Breast epithelium (tissue), 4 donors: ENCODE measurements around the gene LRRC4B. TPM values are rescaled to one million over a fixed set of nuclear protein-coding genes. Genes with fewer than 3 reads are reported as not detected.

Source experiments
- DNase-seq, 2 donors: peaks; one replicate each; pipeline ENCODE4 v3.0.0-alpha.2; 2019; ENCODE audit warnings: low spot score in 2 of 2
- H3K27ac ChIP-seq, 2 donors: fragments of 200-600 bp; sonication (generic) in 1 of 2; one replicate each; pipeline ENCODE4 v1.5.1; 2016 to 2019; ENCODE audit warnings: mild to moderate bottlenecking in 1 of 2
- H3K27me3 ChIP-seq, 2 donors: fragments of 200-600 bp; sonication (generic) in 1 of 2; one replicate each; pipeline versions ENCODE4 v1.5.1 to v1.6.0; 2017 to 2019; ENCODE audit warnings: control low read depth in 1 of 2, mild to moderate bottlenecking in 1 of 2
- H3K36me3 ChIP-seq: fragments of 200-600 bp; one replicate; pipeline ENCODE4 v1.5.1; 2019
- H3K4me1 ChIP-seq, 2 donors: fragments of 200-600 bp; sonication (generic); one replicate each; pipeline ENCODE4 v1.5.1; 2016 to 2019; ENCODE audit warnings: control low read depth in 1 of 2
- H3K4me3 ChIP-seq, 3 donors: fragments of 200-600 bp; sonication (generic); 1 replicate in 2 of 3; 2 replicates in 1 of 3; pipeline ENCODE4 v1.5.1; 2016 to 2019; ENCODE audit warnings: mild to moderate bottlenecking in 3 of 3, moderate library complexity in 2 of 3
- H3K9me3 ChIP-seq, 2 donors: fragments of 200-600 bp; sonication (generic) in 1 of 2; one replicate each; pipeline ENCODE4 v1.5.1; 2016 to 2019; ENCODE audit warnings: control low read depth in 1 of 2
- POLR2A ChIP-seq: fragments of 450-650 bp; IDR thresholded peaks from one replicate; pipeline ENCODE4 v1.6.1; 2016; ENCODE audit warnings: antibody characterized with exemption, mild to moderate bottlenecking, moderate library complexity
- POLR2AphosphoS5 ChIP-seq, 3 donors: sonication (generic); formaldehyde crosslinking; IDR thresholded peaks; one replicate each; pipeline ENCODE4 v1.6.1; 2017; ENCODE audit warnings: antibody characterized with exemption in 3 of 3
- intact Hi-C: fragments of 100-400 bp; cut with DNase I; formaldehyde crosslinking; loops from one replicate; pipeline ENCODE4 v1.15.1; 2023; ENCODE audit warnings: low total_unique reads
- total RNA-seq, 3 donors: library from RNA; depleted of rRNA; stranded (reverse); fragments of >200 nt; gene quantifications; one replicate each; pipeline ENCODE4 v1.1.0, GENCODE V29; 2016
- TF ChIP-seq, protein P1 (sequence below), 3 donors: fragments of 450-650 bp; IDR thresholded peaks; one replicate each; pipeline ENCODE4 v1.5.1; 2016 to 2017; ENCODE audit warnings: antibody characterized with exemption in 3 of 3, mild to moderate bottlenecking in 3 of 3, moderate library complexity in 3 of 3

Gene LRRC4B
- total RNA-seq, 3 donors from 2014 or later = 0.16 to 1.3 (median 1.2) TPM

DNA sequence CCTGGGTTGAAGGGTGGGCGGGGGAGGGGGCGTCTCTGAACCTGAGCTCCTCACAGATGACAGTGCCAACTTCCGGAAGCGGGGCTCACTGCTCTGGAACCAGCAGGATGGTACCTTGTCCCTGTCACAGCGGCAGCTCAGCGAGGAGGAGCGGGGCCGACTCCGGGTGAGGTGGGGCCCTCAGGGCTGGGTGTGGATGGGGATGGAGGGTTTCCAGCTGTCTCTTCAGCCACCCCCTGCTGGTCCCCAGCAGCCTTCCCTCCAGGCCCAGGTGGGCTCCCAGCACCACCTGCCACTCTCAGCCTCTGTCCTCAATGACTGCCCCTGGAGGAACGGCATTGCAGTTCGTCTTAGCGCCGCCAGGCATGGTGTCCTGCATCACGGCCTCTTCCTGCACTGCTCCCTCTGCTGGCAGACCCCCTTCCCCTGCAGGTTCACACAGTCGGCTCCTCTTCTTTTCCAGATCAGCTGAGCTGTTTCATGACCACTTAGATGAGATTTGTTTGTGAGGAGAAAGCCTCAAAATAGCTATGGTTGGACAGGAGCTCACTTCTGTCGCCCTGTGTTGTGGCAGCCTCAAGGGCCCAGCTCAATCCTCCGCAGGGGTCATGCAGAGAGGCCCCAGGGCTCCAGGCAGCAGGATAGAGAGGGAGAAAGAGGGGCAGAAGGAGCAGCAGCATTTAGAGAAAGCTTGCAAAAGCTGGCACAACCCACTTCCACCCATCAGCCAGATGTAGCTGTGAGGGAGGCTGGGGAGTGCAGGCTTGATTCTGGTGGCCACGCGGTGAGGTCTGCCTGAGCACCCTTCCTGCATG, 89.1 kb downstream of the LRRC4B start:
- TF ChIP-seq POLR2A = no peak
- no peak for TF ChIP-seq POLR2AphosphoS5 (IDR thresholded peaks at IDR 0.05)
- TF ChIP-seq, protein P1, sequence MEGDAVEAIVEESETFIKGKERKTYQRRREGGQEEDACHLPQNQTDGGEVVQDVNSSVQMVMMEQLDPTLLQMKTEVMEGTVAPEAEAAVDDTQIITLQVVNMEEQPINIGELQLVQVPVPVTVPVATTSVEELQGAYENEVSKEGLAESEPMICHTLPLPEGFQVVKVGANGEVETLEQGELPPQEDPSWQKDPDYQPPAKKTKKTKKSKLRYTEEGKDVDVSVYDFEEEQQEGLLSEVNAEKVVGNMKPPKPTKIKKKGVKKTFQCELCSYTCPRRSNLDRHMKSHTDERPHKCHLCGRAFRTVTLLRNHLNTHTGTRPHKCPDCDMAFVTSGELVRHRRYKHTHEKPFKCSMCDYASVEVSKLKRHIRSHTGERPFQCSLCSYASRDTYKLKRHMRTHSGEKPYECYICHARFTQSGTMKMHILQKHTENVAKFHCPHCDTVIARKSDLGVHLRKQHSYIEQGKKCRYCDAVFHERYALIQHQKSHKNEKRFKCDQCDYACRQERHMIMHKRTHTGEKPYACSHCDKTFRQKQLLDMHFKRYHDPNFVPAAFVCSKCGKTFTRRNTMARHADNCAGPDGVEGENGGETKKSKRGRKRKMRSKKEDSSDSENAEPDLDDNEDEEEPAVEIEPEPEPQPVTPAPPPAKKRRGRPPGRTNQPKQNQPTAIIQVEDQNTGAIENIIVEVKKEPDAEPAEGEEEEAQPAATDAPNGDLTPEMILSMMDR (IDR thresholded peaks at IDR 0.05) = no peak
- Histone ChIP-seq H3K27ac (no peak overlapping the region), H3K36me3 (no peaks in the 10 kb centered on the region), H3K9me3 (no peaks in the 10 kb centered on the region), H3K27me3 (no peaks in the 10 kb centered on the region), H3K4me1 (peaks cover 3 to 9% of the 10 kb centered on the region in 2 donors), H3K4me3 (no peak overlapping the region)
- intact Hi-C loops = no loop called here
- DNase-seq = no peak

DNA sequence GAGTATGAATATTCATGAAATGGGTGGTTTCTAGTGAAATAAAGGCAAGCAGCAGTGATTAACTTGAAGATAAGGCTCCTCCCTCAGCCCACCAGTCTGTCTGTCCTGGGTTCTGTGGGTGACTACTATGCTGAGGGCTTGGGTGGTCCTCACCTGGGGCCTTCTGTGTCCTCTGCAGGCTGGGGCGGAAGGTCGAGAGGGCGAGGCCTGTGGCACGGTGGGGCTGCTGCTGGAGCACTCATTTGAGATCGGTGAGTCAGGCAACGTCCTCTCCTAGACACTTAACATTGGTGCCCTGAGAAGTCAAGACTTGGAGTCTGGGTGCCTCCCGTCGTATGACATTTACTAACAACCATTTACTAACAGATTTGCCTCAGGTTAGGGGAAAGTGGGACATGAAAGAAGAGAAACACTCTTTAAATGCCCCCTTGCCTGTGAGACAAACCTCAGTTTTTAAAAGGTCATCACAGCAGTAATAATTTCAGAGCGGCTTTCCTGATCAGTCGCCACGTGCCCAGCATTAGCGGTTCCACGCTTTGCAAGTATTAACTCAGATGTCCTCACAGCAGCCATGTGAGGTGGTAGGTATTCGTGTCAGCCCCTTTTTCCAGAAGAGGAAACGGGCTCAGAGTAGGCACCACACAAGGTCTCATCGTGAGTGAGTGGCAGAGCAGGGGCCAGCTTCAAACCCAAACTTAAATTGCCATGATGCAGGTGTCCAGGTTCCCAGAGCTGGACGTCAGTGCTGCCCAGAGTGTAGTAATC, 90.3 kb downstream of the LRRC4B start:
- intact Hi-C loops = no loop called here
- TF ChIP-seq, protein P1 (IDR thresholded peaks at IDR 0.05) = no peak
- TF ChIP-seq POLR2AphosphoS5 (IDR thresholded peaks at IDR 0.05) = no peak
- H3K4me3 ChIP-seq = peak overlapping the region in 1 of 3 donors; percentile 99

DNA sequence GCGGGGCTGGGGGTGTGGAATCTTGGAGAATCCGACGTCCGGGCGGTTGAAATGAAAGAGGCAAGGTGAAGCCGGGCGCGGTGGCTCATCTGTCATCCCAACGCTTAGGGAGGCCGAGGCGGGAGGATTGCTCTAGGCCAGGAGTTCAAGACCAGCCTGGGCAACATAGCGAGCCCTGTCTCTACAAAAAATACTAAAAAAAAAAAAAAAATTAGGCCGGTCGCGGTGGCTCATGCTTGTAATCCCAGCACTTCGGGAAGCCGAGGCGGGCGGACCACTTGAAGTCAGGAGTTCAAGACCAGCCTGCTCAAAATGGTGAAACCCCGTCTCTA, 91.4 kb downstream of the LRRC4B start:
- Histone ChIP-seq H3K4me3 (peak overlapping the region; percentile 80 to 99 (median 89)), H3K36me3 (no peaks in the 10 kb centered on the region), H3K9me3 (no peaks in the 10 kb centered on the region), H3K4me1 (peaks cover 3 to 9% of the 10 kb centered on the region in 2 donors), H3K27me3 (no peaks in the 10 kb centered on the region), H3K27ac (peak overlapping the region in 1 of 2 donors; percentile 90)
- no peak for DNase-seq
- TF ChIP-seq POLR2A (no peak), POLR2AphosphoS5 (IDR thresholded peaks at IDR 0.05) (no peak)
- TF ChIP-seq, protein P1 (IDR thresholded peaks at IDR 0.05) = no peak
- intact Hi-C loops = no loop called here

More for the DNA sequence above, 90.3 kb downstream of the LRRC4B start:
- Histone ChIP-seq H3K27ac (no peak overlapping the region), H3K36me3 (no peaks in the 10 kb centered on the region), H3K27me3 (no peaks in the 10 kb centered on the region), H3K9me3 (no peaks in the 10 kb centered on the region), H3K4me1 (peaks cover 3 to 9% of the 10 kb centered on the region in 2 donors)
- no peak for DNase-seq

DNA sequence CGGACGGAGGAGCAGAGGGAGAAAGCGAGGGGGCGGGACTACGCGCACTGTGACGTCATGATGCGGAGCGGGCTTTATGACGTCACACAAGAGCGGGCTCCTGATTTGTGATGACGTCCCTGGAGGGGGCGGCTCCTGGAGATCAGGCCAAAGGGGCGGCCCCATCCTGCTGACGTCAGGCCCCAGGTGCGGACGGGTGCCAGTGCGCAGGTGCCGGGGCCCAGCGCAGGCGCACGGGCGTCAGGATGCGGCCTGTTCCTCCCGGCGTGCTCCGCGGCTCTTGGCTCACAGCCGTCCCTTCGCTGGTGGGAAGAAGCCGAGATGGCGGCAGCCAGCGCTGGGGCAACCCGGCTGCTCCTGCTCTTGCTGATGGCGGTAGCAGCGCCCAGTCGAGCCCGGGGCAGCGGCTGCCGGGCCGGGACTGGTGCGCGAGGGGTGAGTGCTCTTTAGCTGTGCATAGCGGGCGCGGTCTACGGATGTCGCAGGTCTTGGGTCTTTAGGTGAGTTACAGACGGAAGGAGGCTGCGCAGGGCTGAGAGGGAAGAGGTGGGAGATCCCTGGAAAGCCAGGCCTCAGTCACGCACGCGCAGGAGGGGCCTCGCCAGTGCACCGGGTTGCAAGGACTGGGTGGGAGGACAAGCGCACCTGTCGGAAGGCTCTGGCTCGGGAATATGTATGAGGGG, 91.9 kb downstream of the LRRC4B start, which contains the start of the genes EMC10 and GARIN5A:
TSS of gene EMC10 (plus strand) at position 284 of the 683 bp plus-strand sequence. CDS start at position 322, 38 bp downstream.
TSS of gene GARIN5A (minus strand) at position 625 of the 683 bp plus-strand sequence. CDS start at position 165, 460 bp downstream.
- H3K9me3 ChIP-seq = no peaks in the 10 kb centered on the region
- DNase-seq = peak; percentile 90
- H3K4me3 ChIP-seq = peak within 1 kb of the TSS; percentile 80 to 99 (median 89)
- H3K4me1 ChIP-seq = peaks cover 3 to 9% of the 10 kb centered on the region in 2 donors
- no peaks in the 10 kb centered on the region for H3K27me3 ChIP-seq
- no peaks in the 10 kb centered on the region for H3K36me3 ChIP-seq
- intact Hi-C loops = no loop called here
- TF ChIP-seq POLR2A (no peak), POLR2AphosphoS5 (IDR thresholded peaks at IDR 0.05) (peak; percentile 39 to 64 (median 61))
- H3K27ac ChIP-seq = peak within 1 kb of the TSS; percentile 76 to 90

DNA sequence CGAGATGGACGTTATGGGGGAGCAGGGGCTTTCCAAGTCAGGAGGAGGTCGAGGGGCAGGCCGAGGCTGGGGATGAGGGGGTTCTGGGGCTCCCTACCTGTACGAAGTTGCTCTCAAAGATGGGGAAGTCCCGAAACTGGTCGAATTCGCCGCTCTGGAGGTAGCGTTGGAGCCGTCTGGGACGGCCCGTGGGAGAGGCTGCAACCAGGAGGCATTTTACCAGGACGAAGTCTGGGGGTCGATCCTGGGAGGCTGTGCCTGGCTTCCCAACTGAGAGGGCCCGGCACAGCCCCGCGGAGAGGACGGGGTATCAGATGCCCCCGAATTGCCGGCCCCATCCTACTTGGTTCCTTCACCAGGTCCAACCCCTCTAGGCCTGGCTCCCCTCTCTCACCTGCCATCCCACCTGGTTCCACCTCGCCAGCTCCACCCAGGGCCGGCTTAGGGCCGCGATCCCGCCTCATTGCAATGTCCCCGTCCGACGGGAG, 92.5 kb downstream of the LRRC4B start:
- H3K27me3 ChIP-seq = no peaks in the 10 kb centered on the region
- H3K9me3 ChIP-seq = no peaks in the 10 kb centered on the region
- TF ChIP-seq, protein P1 (IDR thresholded peaks at IDR 0.05) = no peak
- TF ChIP-seq POLR2A (no peak), POLR2AphosphoS5 (IDR thresholded peaks at IDR 0.05) (no peak)
- peaks cover 3 to 9% of the 10 kb centered on the region in 2 donors for H3K4me1 ChIP-seq
- H3K27ac ChIP-seq = peak overlapping the region; percentile 76 to 90
- DNase-seq = no peak
- no peaks in the 10 kb centered on the region for H3K36me3 ChIP-seq
- intact Hi-C loops = no loop called here
- peak overlapping the region; percentile 80 to 99 (median 89) for H3K4me3 ChIP-seq
